Right atrium auricular region (tissue), 2 donors: ENCODE results near the gene TRPM2. TPM values are rescaled to one million over a fixed set of nuclear protein-coding genes. Genes with fewer than 3 reads are reported as not detected.

Experiments used
- DNase-seq: peaks from one replicate; pipeline ENCODE4 v3.0.0-alpha.2; 2019; ENCODE audit warnings: low spot score
- H3K27ac ChIP-seq, 2 donors: fragments of 200-600 bp; sonication (generic); 1 replicate in 1 of 2; 2 replicates in 1 of 2; pipeline ENCODE4 v1.5.1; 2016 to 2019
- H3K27me3 ChIP-seq, 2 donors: fragments of 200-600 bp; sonication (generic); one replicate each; pipeline versions ENCODE4 v1.5.1 to v1.6.0; 2017 to 2019
- H3K36me3 ChIP-seq: fragments of 200-600 bp; sonication (generic); one replicate; pipeline ENCODE4 v1.5.1; 2016
- H3K4me1 ChIP-seq, 2 donors: fragments of 200-600 bp; sonication (generic); one replicate each; pipeline versions ENCODE4 v1.5.1 to v1.6.0; 2017 to 2019
- H3K4me3 ChIP-seq, 2 donors: fragments of 200-600 bp; sonication (generic); 1 replicate in 1 of 2; 2 replicates in 1 of 2; pipeline ENCODE4 v1.5.1; 2017 to 2019; ENCODE audit warnings: mild to moderate bottlenecking in 1 of 2, moderate library complexity in 1 of 2
- H3K9me3 ChIP-seq, 2 donors: fragments of 200-600 bp; sonication (generic); one replicate each; pipeline ENCODE4 v1.5.1; 2019
- total RNA-seq, 2 donors: library from RNA; depleted of rRNA; stranded (reverse); fragments of >200 nt; gene quantifications; one replicate each; pipeline ENCODE4 v1.1.0, GENCODE V29; 2016
- TF ChIP-seq, protein P1 (sequence below), 2 donors: fragments of 200-600 bp; sonication (generic); IDR thresholded peaks; one replicate each; pipeline ENCODE4 v1.5.1; 2019; ENCODE audit warnings: antibody characterized with exemption in 2 of 2

Gene TRPM2
- total RNA-seq, 2 donors from 2014 or later = 0.75 to 0.89 TPM

DNA sequence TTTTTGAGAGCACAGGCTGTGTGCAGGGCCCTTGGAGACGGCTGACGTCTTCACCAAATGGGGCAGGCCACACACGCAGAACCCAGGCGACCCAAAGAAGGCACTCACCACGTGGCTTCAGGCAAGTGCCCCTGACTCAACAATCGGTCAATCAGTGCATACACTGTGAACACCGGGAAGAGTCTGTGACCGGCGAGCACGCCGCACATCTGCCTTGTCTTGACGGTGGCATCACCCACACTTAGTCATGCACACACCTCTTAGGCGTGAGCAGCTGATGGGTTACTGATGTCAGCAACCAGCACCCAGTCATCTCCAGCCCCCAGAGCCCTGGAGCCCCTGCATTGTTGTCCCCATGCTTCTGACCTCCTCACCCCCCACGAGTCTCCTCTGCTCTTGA is 97.0 kb downstream of the TRPM2 start:
- peaks cover 0 to 5% of the 10 kb centered on the region in 2 donors for H3K9me3 ChIP-seq
- no peak for DNase-seq
- H3K4me3 ChIP-seq = no peak overlapping the region
- H3K27ac ChIP-seq = no peak overlapping the region
- TF ChIP-seq, protein P1, sequence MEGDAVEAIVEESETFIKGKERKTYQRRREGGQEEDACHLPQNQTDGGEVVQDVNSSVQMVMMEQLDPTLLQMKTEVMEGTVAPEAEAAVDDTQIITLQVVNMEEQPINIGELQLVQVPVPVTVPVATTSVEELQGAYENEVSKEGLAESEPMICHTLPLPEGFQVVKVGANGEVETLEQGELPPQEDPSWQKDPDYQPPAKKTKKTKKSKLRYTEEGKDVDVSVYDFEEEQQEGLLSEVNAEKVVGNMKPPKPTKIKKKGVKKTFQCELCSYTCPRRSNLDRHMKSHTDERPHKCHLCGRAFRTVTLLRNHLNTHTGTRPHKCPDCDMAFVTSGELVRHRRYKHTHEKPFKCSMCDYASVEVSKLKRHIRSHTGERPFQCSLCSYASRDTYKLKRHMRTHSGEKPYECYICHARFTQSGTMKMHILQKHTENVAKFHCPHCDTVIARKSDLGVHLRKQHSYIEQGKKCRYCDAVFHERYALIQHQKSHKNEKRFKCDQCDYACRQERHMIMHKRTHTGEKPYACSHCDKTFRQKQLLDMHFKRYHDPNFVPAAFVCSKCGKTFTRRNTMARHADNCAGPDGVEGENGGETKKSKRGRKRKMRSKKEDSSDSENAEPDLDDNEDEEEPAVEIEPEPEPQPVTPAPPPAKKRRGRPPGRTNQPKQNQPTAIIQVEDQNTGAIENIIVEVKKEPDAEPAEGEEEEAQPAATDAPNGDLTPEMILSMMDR (IDR thresholded peaks at IDR 0.05) = no peak
- no peaks in the 10 kb centered on the region for H3K27me3 ChIP-seq
- peaks cover 0 to 8% of the 10 kb centered on the region in 2 donors for H3K4me1 ChIP-seq
- H3K36me3 ChIP-seq = no peaks in the 10 kb centered on the region

GRCh38 chr21:44450999-44451398 is 97.6 kb downstream of the TRPM2 start:
- DNase-seq = no peak
- H3K36me3 ChIP-seq = no peaks in the 10 kb centered on the region
- no peaks in the 10 kb centered on the region for H3K27me3 ChIP-seq
- peaks cover 0 to 14% of the 10 kb centered on the region in 2 donors for H3K4me1 ChIP-seq
- H3K4me3 ChIP-seq = no peak overlapping the region
- H3K9me3 ChIP-seq = peaks cover 0 to 5% of the 10 kb centered on the region in 2 donors
- H3K27ac ChIP-seq = no peak overlapping the region
- TF ChIP-seq, protein P1 (IDR thresholded peaks at IDR 0.05) = no peak

DNA sequence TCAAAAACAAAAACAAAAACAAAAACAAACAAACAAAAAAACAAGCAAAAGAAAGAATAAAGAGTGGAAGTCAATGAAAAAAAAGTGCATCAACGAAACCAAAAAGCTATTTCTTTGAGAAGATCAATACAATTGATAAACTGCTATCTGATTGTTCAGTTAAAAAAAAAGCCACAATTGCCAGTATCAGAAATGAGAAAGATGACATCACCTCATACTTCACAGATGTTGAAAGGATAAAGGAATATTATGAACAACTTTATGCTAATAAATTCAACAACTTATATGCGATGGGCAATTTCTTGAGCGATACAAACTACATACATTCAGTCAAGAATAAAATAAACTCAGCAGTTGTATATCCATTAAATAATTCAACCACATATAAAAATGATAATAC is 99.7 kb downstream of the TRPM2 start:
- no peak overlapping the region for H3K4me3 ChIP-seq
- H3K27me3 ChIP-seq = no peaks in the 10 kb centered on the region
- DNase-seq = no peak
- H3K9me3 ChIP-seq = peaks cover 0 to 5% of the 10 kb centered on the region in 2 donors
- TF ChIP-seq, protein P1 (IDR thresholded peaks at IDR 0.05) = no peak
- peaks cover 0 to 20% of the 10 kb centered on the region in 2 donors for H3K4me1 ChIP-seq
- no peak overlapping the region for H3K27ac ChIP-seq
- H3K36me3 ChIP-seq = no peaks in the 10 kb centered on the region

- DNase-seq = no peak
- no peaks in the 10 kb centered on the region for H3K27me3 ChIP-seq
- no peak overlapping the region for H3K27ac ChIP-seq
- H3K36me3 ChIP-seq = no peaks in the 10 kb centered on the region
- H3K4me1 ChIP-seq = peaks cover 0 to 20% of the 10 kb centered on the region in 2 donors
- H3K4me3 ChIP-seq = no peak overlapping the region
- TF ChIP-seq, protein P1 (IDR thresholded peaks at IDR 0.05) = no peak
- peaks cover 0 to 5% of the 10 kb centered on the region in 2 donors for H3K9me3 ChIP-seq
Observed at GRCh38 chr21:44454058-44454457, 100.6 kb downstream of the TRPM2 start.

- H3K27me3 ChIP-seq = no peaks in the 10 kb centered on the region
- peak within 1 kb of the TSS; percentile 71 to 76 for H3K4me3 ChIP-seq
- H3K9me3 ChIP-seq = peaks cover 0 to 5% of the 10 kb centered on the region in 2 donors
- TF ChIP-seq, protein P1 (IDR thresholded peaks at IDR 0.05) = no peak
- H3K36me3 ChIP-seq = no peaks in the 10 kb centered on the region
- DNase-seq = peak; percentile 83
- H3K4me1 ChIP-seq = peaks cover 0 to 20% of the 10 kb centered on the region in 2 donors
- peak within 1 kb of the TSS in 1 of 2 donors; percentile 29 for H3K27ac ChIP-seq
Observed at GRCh38 chr21:44454747-44455523, 101.5 kb downstream of the TRPM2 start, which contains the start of gene LRRC3. LRRC3 (plus strand) TSS chr21:44455510; CDS start chr21:44456645, 1,135 bp downstream.
